HepG2 (cell line): Measurements from ENCODE around the gene SP5. TPM values are rescaled to one million over a fixed set of nuclear protein-coding genes. Genes with fewer than 3 reads are reported as not detected.

Experiments used
- ATF7 ChIP-seq, 2 experiments: fragments of 450-650 bp in 1 of 2; sonication (generic) in 1 of 2; formaldehyde crosslinking in 1 of 2; IDR thresholded peaks; 2 replicates each; pipeline versions ENCODE4 v1.4.0 to v1.6.1; 2016 to 2020; ENCODE audit warnings: antibody characterized with exemption in 1 of 2, mild to moderate bottlenecking in 1 of 2, missing genetic modification reagents in 1 of 2
- NFKB2 ChIP-seq: sonication (generic); formaldehyde crosslinking; IDR thresholded peaks from 2 replicates; pipeline ENCODE4 v1.4.0; 2020; ENCODE audit warnings: missing genetic modification reagents, borderline replicate concordance
- ZBTB21 ChIP-seq: sonication (generic); formaldehyde crosslinking; IDR thresholded peaks from 2 replicates; pipeline ENCODE4 v1.4.0; 2020; ENCODE audit warnings: missing genetic modification reagents
- ZNF30 ChIP-seq: sonication (generic); formaldehyde crosslinking; IDR thresholded peaks from 2 replicates; pipeline ENCODE4 v1.5.0; 2020; ENCODE audit warnings: mild to moderate bottlenecking, missing genetic modification reagents
- ZNF552 ChIP-seq: sonication (generic); formaldehyde crosslinking; IDR thresholded peaks from 2 replicates; pipeline ENCODE4 v1.9.0; 2022; ENCODE audit warnings: missing genetic modification reagents, mild to moderate bottlenecking, borderline replicate concordance
- ZNF674 ChIP-seq: sonication (generic); formaldehyde crosslinking; IDR thresholded peaks from 2 replicates; pipeline ENCODE4 v1.5.0; 2020; ENCODE audit warnings: low read depth, mild to moderate bottlenecking, missing genetic modification reagents
- ZZZ3 ChIP-seq: sonication (generic); formaldehyde crosslinking; IDR thresholded peaks from 2 replicates; pipeline ENCODE4 v1.4.0; 2020; ENCODE audit warnings: missing genetic modification reagents, mild to moderate bottlenecking, borderline replicate concordance
- polyA plus RNA-seq, 8 experiments: library from polyadenylated mRNA; depleted of rRNA in 3 of 8; stranded (reverse) in 7 of 8; unstranded in 1 of 8; fragments of >200 nt; fragmentation: Illumina TruSeq in 4 of 8; extraction: Trizol in 4 of 8; gene quantifications; 2 replicates each; pipeline versions ENCODE4 v1.2.1 to v1.2.3, GENCODE V29; 2011 to 2016; ENCODE audit warnings: low read depth in 4 of 8, missing spikeins in 1 of 8, mixed read lengths in 1 of 8; ENCODE audit not compliant: insufficient read depth in 1 of 8
- total RNA-seq, 5 experiments: library from RNA; depleted of rRNA; stranded (reverse); fragments of >200 nt; fragmentation: Illumina TruSeq; extraction: Trizol; gene quantifications; 2 replicates each; pipeline ENCODE4 v1.2.3, GENCODE V29; 2016; ENCODE audit warnings: low read depth in 1 of 5
- TF ChIP-seq, protein P1 (sequence below): sonication (generic); formaldehyde crosslinking; IDR thresholded peaks from 2 replicates; pipeline ENCODE4 v1.4.0; 2020; ENCODE audit warnings: missing genetic modification reagents, borderline replicate concordance
- TF ChIP-seq, protein P2 (sequence below): sonication (generic); formaldehyde crosslinking; conservative IDR thresholded peaks from 2 replicates; pipeline ENCODE4 v1.4.0; 2020; ENCODE audit warnings: mild to moderate bottlenecking, missing genetic modification reagents, moderate library complexity
- TF ChIP-seq, protein P3 (sequence below): sonication (generic); formaldehyde crosslinking; IDR thresholded peaks from 2 replicates; pipeline ENCODE4 v1.9.0; 2021; ENCODE audit warnings: mild to moderate bottlenecking, missing genetic modification reagents
- TF ChIP-seq, protein P4 (sequence below): sonication (generic); formaldehyde crosslinking; IDR thresholded peaks from 2 replicates; pipeline ENCODE4 v1.4.0; 2020; ENCODE audit warnings: missing genetic modification reagents

The SP5 gene
- total and polyA plus RNA-seq, 2 of the 13 experiments (the other 11 are each of a cell fraction or from before 2014, with no cell fraction given), result 50.8 to 119 TPM

DNA sequence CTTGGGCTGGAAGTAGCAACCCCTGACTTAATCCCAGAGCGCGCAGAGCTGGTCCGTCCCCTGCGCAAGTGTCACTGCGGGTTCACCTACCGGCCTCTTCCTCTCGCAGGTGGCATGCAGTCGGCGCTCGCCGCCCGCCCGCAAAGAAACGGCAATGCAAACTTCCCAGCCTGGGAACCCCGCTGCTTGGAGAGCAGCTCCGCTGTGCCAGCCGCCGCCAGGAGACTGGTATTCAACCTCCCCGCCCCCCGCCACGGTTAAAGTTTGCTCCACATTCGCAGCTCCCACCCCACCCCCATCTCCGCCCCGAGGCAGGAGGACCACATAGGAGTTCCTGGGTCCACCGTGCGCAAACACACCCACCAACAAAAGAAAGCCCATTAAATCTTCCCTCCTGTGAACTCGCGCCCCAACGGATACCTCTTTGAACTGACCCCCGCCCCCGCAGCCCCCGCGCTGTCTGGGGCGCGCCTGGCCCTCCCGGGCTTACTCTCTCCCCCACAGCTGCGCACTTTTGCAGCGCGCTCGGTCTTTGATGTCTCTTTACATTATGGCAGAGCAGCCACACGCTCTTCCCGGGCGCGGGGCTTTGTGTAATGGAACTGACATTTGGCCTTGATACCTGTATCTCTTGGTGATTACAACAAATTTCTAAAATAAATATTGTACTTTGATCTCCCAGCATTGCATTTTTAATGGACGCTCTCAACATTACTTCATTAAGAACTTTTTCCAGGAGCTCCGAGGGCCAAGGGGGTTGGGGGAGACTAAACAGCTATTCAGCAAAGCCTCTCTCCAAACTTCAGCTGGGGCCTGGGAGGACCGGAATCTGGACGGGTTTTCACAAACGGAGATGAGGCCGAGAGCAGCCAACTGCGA, 3.1 kb upstream of the SP5 start (continued):
- TF ChIP-seq ZNF674 (CRISPR knock-in tag), result no peak
- TF ChIP-seq ZNF552 (CRISPR knock-in tag), result peak; percentile 81; the same call in 1 of the 2 replicates
- TF ChIP-seq, protein P1, sequence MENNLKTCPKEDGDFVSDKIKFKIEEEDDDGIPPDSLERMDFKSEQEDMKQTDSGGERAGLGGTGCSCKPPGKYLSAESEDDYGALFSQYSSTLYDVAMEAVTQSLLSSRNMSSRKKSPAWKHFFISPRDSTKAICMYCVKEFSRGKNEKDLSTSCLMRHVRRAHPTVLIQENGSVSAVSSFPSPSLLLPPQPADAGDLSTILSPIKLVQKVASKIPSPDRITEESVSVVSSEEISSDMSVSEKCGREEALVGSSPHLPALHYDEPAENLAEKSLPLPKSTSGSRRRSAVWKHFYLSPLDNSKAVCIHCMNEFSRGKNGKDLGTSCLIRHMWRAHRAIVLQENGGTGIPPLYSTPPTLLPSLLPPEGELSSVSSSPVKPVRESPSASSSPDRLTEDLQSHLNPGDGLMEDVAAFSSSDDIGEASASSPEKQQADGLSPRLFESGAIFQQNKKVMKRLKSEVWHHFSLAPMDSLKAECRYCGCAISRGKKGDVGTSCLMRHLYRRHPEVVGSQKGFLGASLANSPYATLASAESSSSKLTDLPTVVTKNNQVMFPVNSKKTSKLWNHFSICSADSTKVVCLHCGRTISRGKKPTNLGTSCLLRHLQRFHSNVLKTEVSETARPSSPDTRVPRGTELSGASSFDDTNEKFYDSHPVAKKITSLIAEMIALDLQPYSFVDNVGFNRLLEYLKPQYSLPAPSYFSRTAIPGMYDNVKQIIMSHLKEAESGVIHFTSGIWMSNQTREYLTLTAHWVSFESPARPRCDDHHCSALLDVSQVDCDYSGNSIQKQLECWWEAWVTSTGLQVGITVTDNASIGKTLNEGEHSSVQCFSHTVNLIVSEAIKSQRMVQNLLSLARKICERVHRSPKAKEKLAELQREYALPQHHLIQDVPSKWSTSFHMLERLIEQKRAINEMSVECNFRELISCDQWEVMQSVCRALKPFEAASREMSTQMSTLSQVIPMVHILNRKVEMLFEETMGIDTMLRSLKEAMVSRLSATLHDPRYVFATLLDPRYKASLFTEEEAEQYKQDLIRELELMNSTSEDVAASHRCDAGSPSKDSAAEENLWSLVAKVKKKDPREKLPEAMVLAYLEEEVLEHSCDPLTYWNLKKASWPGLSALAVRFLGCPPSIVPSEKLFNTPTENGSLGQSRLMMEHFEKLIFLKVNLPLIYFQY (CRISPR knock-in tag), result peak; percentile 55; the same call in 1 of the 2 replicates
- TF ChIP-seq ZBTB21 (CRISPR knock-in tag), result no peak
- TF ChIP-seq, protein P2, sequence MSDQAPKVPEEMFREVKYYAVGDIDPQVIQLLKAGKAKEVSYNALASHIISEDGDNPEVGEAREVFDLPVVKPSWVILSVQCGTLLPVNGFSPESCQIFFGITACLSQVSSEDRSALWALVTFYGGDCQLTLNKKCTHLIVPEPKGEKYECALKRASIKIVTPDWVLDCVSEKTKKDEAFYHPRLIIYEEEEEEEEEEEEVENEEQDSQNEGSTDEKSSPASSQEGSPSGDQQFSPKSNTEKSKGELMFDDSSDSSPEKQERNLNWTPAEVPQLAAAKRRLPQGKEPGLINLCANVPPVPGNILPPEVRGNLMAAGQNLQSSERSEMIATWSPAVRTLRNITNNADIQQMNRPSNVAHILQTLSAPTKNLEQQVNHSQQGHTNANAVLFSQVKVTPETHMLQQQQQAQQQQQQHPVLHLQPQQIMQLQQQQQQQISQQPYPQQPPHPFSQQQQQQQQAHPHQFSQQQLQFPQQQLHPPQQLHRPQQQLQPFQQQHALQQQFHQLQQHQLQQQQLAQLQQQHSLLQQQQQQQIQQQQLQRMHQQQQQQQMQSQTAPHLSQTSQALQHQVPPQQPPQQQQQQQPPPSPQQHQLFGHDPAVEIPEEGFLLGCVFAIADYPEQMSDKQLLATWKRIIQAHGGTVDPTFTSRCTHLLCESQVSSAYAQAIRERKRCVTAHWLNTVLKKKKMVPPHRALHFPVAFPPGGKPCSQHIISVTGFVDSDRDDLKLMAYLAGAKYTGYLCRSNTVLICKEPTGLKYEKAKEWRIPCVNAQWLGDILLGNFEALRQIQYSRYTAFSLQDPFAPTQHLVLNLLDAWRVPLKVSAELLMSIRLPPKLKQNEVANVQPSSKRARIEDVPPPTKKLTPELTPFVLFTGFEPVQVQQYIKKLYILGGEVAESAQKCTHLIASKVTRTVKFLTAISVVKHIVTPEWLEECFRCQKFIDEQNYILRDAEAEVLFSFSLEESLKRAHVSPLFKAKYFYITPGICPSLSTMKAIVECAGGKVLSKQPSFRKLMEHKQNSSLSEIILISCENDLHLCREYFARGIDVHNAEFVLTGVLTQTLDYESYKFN (CRISPR knock-in tag), result peak; percentile 95
- TF ChIP-seq, protein P3, sequence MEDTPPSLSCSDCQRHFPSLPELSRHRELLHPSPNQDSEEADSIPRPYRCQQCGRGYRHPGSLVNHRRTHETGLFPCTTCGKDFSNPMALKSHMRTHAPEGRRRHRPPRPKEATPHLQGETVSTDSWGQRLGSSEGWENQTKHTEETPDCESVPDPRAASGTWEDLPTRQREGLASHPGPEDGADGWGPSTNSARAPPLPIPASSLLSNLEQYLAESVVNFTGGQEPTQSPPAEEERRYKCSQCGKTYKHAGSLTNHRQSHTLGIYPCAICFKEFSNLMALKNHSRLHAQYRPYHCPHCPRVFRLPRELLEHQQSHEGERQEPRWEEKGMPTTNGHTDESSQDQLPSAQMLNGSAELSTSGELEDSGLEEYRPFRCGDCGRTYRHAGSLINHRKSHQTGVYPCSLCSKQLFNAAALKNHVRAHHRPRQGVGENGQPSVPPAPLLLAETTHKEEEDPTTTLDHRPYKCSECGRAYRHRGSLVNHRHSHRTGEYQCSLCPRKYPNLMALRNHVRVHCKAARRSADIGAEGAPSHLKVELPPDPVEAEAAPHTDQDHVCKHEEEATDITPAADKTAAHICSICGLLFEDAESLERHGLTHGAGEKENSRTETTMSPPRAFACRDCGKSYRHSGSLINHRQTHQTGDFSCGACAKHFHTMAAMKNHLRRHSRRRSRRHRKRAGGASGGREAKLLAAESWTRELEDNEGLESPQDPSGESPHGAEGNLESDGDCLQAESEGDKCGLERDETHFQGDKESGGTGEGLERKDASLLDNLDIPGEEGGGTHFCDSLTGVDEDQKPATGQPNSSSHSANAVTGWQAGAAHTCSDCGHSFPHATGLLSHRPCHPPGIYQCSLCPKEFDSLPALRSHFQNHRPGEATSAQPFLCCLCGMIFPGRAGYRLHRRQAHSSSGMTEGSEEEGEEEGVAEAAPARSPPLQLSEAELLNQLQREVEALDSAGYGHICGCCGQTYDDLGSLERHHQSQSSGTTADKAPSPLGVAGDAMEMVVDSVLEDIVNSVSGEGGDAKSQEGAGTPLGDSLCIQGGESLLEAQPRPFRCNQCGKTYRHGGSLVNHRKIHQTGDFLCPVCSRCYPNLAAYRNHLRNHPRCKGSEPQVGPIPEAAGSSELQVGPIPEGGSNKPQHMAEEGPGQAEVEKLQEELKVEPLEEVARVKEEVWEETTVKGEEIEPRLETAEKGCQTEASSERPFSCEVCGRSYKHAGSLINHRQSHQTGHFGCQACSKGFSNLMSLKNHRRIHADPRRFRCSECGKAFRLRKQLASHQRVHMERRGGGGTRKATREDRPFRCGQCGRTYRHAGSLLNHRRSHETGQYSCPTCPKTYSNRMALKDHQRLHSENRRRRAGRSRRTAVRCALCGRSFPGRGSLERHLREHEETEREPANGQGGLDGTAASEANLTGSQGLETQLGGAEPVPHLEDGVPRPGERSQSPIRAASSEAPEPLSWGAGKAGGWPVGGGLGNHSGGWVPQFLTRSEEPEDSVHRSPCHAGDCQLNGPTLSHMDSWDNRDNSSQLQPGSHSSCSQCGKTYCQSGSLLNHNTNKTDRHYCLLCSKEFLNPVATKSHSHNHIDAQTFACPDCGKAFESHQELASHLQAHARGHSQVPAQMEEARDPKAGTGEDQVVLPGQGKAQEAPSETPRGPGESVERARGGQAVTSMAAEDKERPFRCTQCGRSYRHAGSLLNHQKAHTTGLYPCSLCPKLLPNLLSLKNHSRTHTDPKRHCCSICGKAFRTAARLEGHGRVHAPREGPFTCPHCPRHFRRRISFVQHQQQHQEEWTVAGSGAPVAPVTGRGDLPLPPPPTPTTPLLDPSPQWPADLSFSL (CRISPR knock-in tag), result peak; percentile 52; the same call in 1 of the 2 replicates
- peak; percentile 62; the same call in 1 of the 2 replicates for TF ChIP-seq ZNF30 (CRISPR knock-in tag)
- TF ChIP-seq ZZZ3 (CRISPR knock-in tag), result no peak; the same call in none of the 2 replicates
- TF ChIP-seq ATF7 (IDR thresholded peaks at IDR 0.05), result no peak
- peak; percentile 86 for TF ChIP-seq ATF7 (CRISPR knock-in tag; IDR thresholded peaks at IDR 0.05)
- TF ChIP-seq, protein P4, sequence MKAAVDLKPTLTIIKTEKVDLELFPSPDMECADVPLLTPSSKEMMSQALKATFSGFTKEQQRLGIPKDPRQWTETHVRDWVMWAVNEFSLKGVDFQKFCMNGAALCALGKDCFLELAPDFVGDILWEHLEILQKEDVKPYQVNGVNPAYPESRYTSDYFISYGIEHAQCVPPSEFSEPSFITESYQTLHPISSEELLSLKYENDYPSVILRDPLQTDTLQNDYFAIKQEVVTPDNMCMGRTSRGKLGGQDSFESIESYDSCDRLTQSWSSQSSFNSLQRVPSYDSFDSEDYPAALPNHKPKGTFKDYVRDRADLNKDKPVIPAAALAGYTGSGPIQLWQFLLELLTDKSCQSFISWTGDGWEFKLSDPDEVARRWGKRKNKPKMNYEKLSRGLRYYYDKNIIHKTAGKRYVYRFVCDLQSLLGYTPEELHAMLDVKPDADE (CRISPR knock-in tag), result no peak; the same call in 1 of the 2 replicates
- peak; percentile 78 for TF ChIP-seq NFKB2
